Measurements from ENCODE around the gene ADCY10. TPM values are rescaled to one million over a fixed set of nuclear protein-coding genes. Genes with fewer than 3 reads are reported as not detected.

The ADCY10 gene, protein sequence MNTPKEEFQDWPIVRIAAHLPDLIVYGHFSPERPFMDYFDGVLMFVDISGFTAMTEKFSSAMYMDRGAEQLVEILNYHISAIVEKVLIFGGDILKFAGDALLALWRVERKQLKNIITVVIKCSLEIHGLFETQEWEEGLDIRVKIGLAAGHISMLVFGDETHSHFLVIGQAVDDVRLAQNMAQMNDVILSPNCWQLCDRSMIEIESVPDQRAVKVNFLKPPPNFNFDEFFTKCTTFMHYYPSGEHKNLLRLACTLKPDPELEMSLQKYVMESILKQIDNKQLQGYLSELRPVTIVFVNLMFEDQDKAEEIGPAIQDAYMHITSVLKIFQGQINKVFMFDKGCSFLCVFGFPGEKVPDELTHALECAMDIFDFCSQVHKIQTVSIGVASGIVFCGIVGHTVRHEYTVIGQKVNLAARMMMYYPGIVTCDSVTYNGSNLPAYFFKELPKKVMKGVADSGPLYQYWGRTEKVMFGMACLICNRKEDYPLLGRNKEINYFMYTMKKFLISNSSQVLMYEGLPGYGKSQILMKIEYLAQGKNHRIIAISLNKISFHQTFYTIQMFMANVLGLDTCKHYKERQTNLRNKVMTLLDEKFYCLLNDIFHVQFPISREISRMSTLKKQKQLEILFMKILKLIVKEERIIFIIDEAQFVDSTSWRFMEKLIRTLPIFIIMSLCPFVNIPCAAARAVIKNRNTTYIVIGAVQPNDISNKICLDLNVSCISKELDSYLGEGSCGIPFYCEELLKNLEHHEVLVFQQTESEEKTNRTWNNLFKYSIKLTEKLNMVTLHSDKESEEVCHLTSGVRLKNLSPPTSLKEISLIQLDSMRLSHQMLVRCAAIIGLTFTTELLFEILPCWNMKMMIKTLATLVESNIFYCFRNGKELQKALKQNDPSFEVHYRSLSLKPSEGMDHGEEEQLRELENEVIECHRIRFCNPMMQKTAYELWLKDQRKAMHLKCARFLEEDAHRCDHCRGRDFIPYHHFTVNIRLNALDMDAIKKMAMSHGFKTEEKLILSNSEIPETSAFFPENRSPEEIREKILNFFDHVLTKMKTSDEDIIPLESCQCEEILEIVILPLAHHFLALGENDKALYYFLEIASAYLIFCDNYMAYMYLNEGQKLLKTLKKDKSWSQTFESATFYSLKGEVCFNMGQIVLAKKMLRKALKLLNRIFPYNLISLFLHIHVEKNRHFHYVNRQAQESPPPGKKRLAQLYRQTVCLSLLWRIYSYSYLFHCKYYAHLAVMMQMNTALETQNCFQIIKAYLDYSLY (N-terminal part only)
- total RNA-seq = under 1 TPM; 0.33 to 0.79 TPM
- under 1 TPM; 0.32 to 0.77 TPM for polyA plus RNA-seq (ENCODE audit: insufficient read length in 2 of 2)
- long read RNA-seq, donor 1 = 0 reads
- long read RNA-seq, donor 2 = 0 reads
- long read RNA-seq, donor 3 = 0 reads
- long read RNA-seq, donor 4 = 0 reads

DNA sequence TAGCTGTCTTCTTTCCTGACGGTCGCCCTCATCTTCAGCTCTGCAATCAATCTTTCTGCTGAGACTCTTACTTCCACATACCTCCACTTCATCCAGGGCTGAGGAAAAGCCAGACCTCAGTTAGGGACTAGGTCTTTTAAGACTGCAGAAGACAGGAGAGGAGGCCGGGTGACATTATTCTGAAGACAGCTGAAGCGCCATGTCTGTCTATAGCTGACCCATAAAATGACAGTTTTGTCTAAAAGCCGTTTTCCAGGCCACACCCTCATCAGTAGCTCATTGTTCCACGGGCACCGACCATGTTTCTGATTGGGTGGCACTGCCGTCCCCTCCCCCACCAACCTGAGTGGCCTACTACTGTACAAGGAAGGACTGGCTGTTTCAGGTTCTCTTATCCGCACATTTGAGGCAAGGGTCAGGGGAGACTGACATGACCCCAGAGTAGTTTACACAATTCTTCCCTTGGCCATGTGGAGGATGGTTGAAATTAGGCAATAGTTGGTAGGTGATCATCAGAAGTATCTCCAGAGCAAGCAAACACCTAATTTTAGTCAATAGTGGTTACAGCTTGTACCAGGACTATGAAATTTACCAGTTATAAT is at the start of gene ADCY10:
Gene ADCY10 (minus strand): TSS at position 240 of the 602 bp plus-strand sequence. CDS start 8,994 bp downstream, outside the sequence.
- Histone ChIP-seq H3K27ac (ENCODE audit: low read depth, low read length) (no peak within 1 kb of the TSS), H3K4me3 (ENCODE audit: low read depth, low read length) (no peak within 1 kb of the TSS), H3K36me3 (ENCODE audit: control insufficient read depth, insufficient read depth, low read length) (peaks cover 11% of the 10 kb centered on the region), H3K9me3 (ENCODE audit: control insufficient read depth, insufficient read depth, low read length) (no peaks in the 10 kb centered on the region), H3K27me3 (ENCODE audit: control insufficient read depth, insufficient read depth, low read length) (no peaks in the 10 kb centered on the region), H3K4me1 (ENCODE audit: control insufficient read depth, insufficient read depth, low read length) (no peaks in the 10 kb centered on the region)
- 91% methylated on average over 6 of the region's 9 CpGs for WGBS (ENCODE audit: insufficient coverage)
- no peak for DNase-seq (ENCODE audit: low read depth in 4 of 6, low spot score in 6 of 6)

DNA sequence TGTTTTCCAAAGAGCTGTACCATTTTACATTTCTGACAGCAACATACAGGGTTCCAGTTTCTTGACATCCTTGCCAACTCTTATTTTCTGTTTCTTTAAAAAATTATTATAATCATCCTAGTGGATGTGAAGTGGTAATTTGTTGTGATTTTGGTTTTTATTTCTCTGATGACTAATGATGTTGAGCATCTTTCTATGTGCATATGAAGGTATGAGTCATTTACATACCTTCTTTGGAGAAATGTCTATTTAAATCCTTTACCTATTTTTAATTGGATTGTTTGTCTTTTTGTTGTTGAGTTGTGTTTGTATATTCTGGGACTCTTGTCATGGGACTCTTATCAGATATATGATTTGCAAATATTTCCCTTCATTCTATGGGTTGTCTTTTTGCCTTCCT is 43.8 kb upstream of the ADCY10 start:
- Histone ChIP-seq H3K27me3 (ENCODE audit: control insufficient read depth, insufficient read depth, low read length) (no peaks in the 10 kb centered on the region), H3K4me1 (ENCODE audit: control insufficient read depth, insufficient read depth, low read length) (no peaks in the 10 kb centered on the region), H3K4me3 (ENCODE audit: low read depth, low read length) (no peak overlapping the region), H3K9me3 (ENCODE audit: control insufficient read depth, insufficient read depth, low read length) (no peaks in the 10 kb centered on the region), H3K36me3 (ENCODE audit: control insufficient read depth, insufficient read depth, low read length) (peaks cover 10% of the 10 kb centered on the region), H3K27ac (ENCODE audit: low read depth, low read length) (no peak overlapping the region)
- no peak for DNase-seq (ENCODE audit: low read depth in 4 of 6, low spot score in 6 of 6)

DNA sequence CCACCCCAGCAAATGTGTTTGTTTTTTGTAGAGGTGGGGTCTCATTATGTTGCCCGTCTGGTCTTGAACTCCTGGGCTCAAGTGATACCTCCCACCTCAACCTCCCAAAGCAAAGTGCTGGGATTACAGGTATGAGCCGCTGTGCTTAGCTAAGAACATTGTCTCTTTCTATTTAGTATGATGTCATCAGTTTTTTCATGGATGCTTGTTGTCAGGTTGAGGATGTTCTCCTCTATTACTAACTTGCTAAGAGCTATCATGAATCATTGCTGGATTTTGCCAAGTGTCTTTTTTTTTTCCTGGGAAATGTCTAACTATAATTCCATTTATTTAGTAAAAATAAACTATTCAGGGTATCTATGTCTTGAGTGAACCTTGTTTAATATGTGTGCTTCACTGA is 42.0 kb upstream of the ADCY10 start:
- Histone ChIP-seq H3K36me3 (ENCODE audit: control insufficient read depth, insufficient read depth, low read length) (peaks cover 15% of the 10 kb centered on the region), H3K27me3 (ENCODE audit: control insufficient read depth, insufficient read depth, low read length) (no peaks in the 10 kb centered on the region), H3K4me3 (ENCODE audit: low read depth, low read length) (no peak overlapping the region), H3K27ac (ENCODE audit: low read depth, low read length) (no peak overlapping the region), H3K9me3 (ENCODE audit: control insufficient read depth, insufficient read depth, low read length) (no peaks in the 10 kb centered on the region), H3K4me1 (ENCODE audit: control insufficient read depth, insufficient read depth, low read length) (no peaks in the 10 kb centered on the region)
- no peak for DNase-seq (ENCODE audit: low read depth in 4 of 6, low spot score in 6 of 6)
- no CpG with 5 or more reads among the region's 2 CpGs for WGBS (ENCODE audit: insufficient coverage)

GRCh38 chr1:167950569-167950968 is 36.6 kb upstream of the ADCY10 start:
- no peak overlapping the region for H3K4me3 ChIP-seq (ENCODE audit: low read depth, low read length)
- no peak overlapping the region for H3K27ac ChIP-seq (ENCODE audit: low read depth, low read length)
- no CpG with 5 or more reads among the region's 1 CpG for WGBS (ENCODE audit: insufficient coverage)
- peaks cover 13% of the 10 kb centered on the region for H3K36me3 ChIP-seq (ENCODE audit: control insufficient read depth, insufficient read depth, low read length)
- no peaks in the 10 kb centered on the region for H3K9me3 ChIP-seq (ENCODE audit: control insufficient read depth, insufficient read depth, low read length)
- DNase-seq (ENCODE audit: low read depth in 4 of 6, low spot score in 6 of 6) = no peak
- no peaks in the 10 kb centered on the region for H3K27me3 ChIP-seq (ENCODE audit: control insufficient read depth, insufficient read depth, low read length)
- H3K4me1 ChIP-seq (ENCODE audit: control insufficient read depth, insufficient read depth, low read length) = no peaks in the 10 kb centered on the region

GRCh38 chr1:167949785-167950184 is 35.9 kb upstream of the ADCY10 start:
- no peak overlapping the region for H3K4me3 ChIP-seq (ENCODE audit: low read depth, low read length)
- no CpG with 5 or more reads among the region's 3 CpGs for WGBS (ENCODE audit: insufficient coverage)
- no peaks in the 10 kb centered on the region for H3K27me3 ChIP-seq (ENCODE audit: control insufficient read depth, insufficient read depth, low read length)
- no peaks in the 10 kb centered on the region for H3K4me1 ChIP-seq (ENCODE audit: control insufficient read depth, insufficient read depth, low read length)
- H3K9me3 ChIP-seq (ENCODE audit: control insufficient read depth, insufficient read depth, low read length) = no peaks in the 10 kb centered on the region
- H3K36me3 ChIP-seq (ENCODE audit: control insufficient read depth, insufficient read depth, low read length) = peaks cover 13% of the 10 kb centered on the region
- H3K27ac ChIP-seq (ENCODE audit: low read depth, low read length) = no peak overlapping the region
- no peak for DNase-seq (ENCODE audit: low read depth in 4 of 6, low spot score in 6 of 6)

DNA sequence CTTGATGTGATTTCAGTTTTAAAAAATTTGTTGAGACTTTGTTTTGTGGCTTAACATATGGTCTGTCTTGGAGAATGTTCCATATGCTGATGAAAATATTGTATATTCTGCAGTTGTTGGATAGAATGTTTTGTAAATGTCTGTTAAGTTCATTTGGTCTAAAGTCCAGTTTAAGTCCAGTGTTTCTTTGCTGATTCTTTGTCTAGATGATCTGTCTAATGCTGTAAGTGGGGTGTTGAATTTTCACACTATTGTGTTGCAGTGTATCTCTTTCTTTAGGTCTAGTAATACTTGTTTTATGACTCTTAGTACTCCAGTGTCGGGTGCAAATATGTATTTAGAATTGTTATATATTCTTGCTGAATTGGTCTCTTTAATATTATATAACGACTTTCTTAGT is 33.8 kb upstream of the ADCY10 start:
- WGBS (ENCODE audit: insufficient coverage) = no CpG with 5 or more reads among the region's 2 CpGs
- H3K27me3 ChIP-seq (ENCODE audit: control insufficient read depth, insufficient read depth, low read length) = no peaks in the 10 kb centered on the region
- H3K4me1 ChIP-seq (ENCODE audit: control insufficient read depth, insufficient read depth, low read length) = no peaks in the 10 kb centered on the region

GRCh38 chr1:167943541-167943940 is 29.6 kb upstream of the ADCY10 start:
- Histone ChIP-seq H3K27ac (ENCODE audit: low read depth, low read length) (no peak overlapping the region), H3K9me3 (ENCODE audit: control insufficient read depth, insufficient read depth, low read length) (no peaks in the 10 kb centered on the region), H3K36me3 (ENCODE audit: control insufficient read depth, insufficient read depth, low read length) (no peaks in the 10 kb centered on the region), H3K27me3 (ENCODE audit: control insufficient read depth, insufficient read depth, low read length) (no peaks in the 10 kb centered on the region), H3K4me1 (ENCODE audit: control insufficient read depth, insufficient read depth, low read length) (no peaks in the 10 kb centered on the region), H3K4me3 (ENCODE audit: low read depth, low read length) (no peak overlapping the region)
- DNase-seq (ENCODE audit: low read depth in 4 of 6, low spot score in 6 of 6) = no peak
- 100% methylated on average over 5 of the region's 9 CpGs for WGBS (ENCODE audit: insufficient coverage)

More for the DNA sequence above, 33.8 kb upstream of the ADCY10 start:
- no peak for DNase-seq (ENCODE audit: low read depth in 4 of 6, low spot score in 6 of 6)
- H3K27ac ChIP-seq (ENCODE audit: low read depth, low read length) = no peak overlapping the region
- peaks cover 5% of the 10 kb centered on the region for H3K36me3 ChIP-seq (ENCODE audit: control insufficient read depth, insufficient read depth, low read length)
- H3K9me3 ChIP-seq (ENCODE audit: control insufficient read depth, insufficient read depth, low read length) = no peaks in the 10 kb centered on the region
- H3K4me3 ChIP-seq (ENCODE audit: low read depth, low read length) = no peak overlapping the region

- H3K36me3 ChIP-seq (ENCODE audit: control insufficient read depth, insufficient read depth, low read length) = no peaks in the 10 kb centered on the region
- no peak overlapping the region for H3K4me3 ChIP-seq (ENCODE audit: low read depth, low read length)
- H3K27ac ChIP-seq (ENCODE audit: low read depth, low read length) = no peak overlapping the region
- H3K27me3 ChIP-seq (ENCODE audit: control insufficient read depth, insufficient read depth, low read length) = no peaks in the 10 kb centered on the region
- H3K9me3 ChIP-seq (ENCODE audit: control insufficient read depth, insufficient read depth, low read length) = no peaks in the 10 kb centered on the region
- H3K4me1 ChIP-seq (ENCODE audit: control insufficient read depth, insufficient read depth, low read length) = no peaks in the 10 kb centered on the region
- no CpG with 5 or more reads among the region's 2 CpGs for WGBS (ENCODE audit: insufficient coverage)
- DNase-seq (ENCODE audit: low read depth in 4 of 6, low spot score in 6 of 6) = no peak
Measured at GRCh38 chr1:167940264-167940663, 26.3 kb upstream of the ADCY10 start.

All from spinal cord (tissue), 10 donors.